Ramos (cell line): ENCODE results near the gene MRPL43.
"Not testable (repeated sequence)": the region's sequence is repeated elsewhere in the genome, so short reads cannot be mapped to it uniquely, and the experiment has no call there.

Source experiments
- in situ Hi-C: fragments of 300-500 bp; cut with MboI; formaldehyde crosslinking; loops from one replicate; pipeline ENCODE4 v1.14.3; 2022; ENCODE audit warnings: low sequenced_read_pairs; ENCODE audit not compliant: unreplicated experiment

The MRPL43 gene

GRCh38 chr10:100986623-100986951, 710 bp downstream of the MRPL43 start:
- in situ Hi-C loops = no loop called here

GRCh38 chr10:100985336-100985735, 2.0 kb downstream of the MRPL43 start:
- in situ Hi-C loops = no loop called here

GRCh38 chr10:100984672-100985177, 2.6 kb downstream of the MRPL43 start:
- in situ Hi-C loops = no loop called here

- in situ Hi-C loops = no loop called here
These were observed 3.2 kb downstream of the MRPL43 start for GRCh38 chr10:100983868-100984671.

GRCh38 chr10:100982916-100983830, 4.1 kb downstream of the MRPL43 start:
- in situ Hi-C loops = no loop called here

- in situ Hi-C loops = no loop called here
These were observed 6.0 kb downstream of the MRPL43 start for GRCh38 chr10:100981178-100981772.

- in situ Hi-C loops = no loop called here
These were observed 6.6 kb downstream of the MRPL43 start for GRCh38 chr10:100980711-100981110.

GRCh38 chr10:100980311-100980710, 7.0 kb downstream of the MRPL43 start:
- in situ Hi-C loops = no loop called here

- in situ Hi-C loops = no loop called here
These were observed 7.5 kb downstream of the MRPL43 start for GRCh38 chr10:100979791-100980272.

GRCh38 chr10:100978901-100979195, 8.4 kb downstream of the MRPL43 start:
- in situ Hi-C loops = no loop called here

- in situ Hi-C loops = no loop called here
These were observed 9.0 kb downstream of the MRPL43 start for GRCh38 chr10:100978121-100978900.

- in situ Hi-C loops = no loop called here
These were observed 9.9 kb downstream of the MRPL43 start for GRCh38 chr10:100977436-100977835.

- in situ Hi-C loops = no loop called here
These were observed 10.4 kb downstream of the MRPL43 start for GRCh38 chr10:100976906-100977305.

- in situ Hi-C loops = not testable (repeated sequence)
These were observed 11.9 kb downstream of the MRPL43 start for GRCh38 chr10:100975397-100975796.

- in situ Hi-C loops = no loop called here
These were observed 14.3 kb downstream of the MRPL43 start for GRCh38 chr10:100972904-100973535.

GRCh38 chr10:100972115-100972903, 15.0 kb downstream of the MRPL43 start:
- in situ Hi-C loops = no loop called here

- in situ Hi-C loops = no loop called here
These were observed 16.1 kb downstream of the MRPL43 start for GRCh38 chr10:100970914-100971811.
